ENCODE results near the gene CDYL2. TPM values are rescaled to one million over a fixed set of nuclear protein-coding genes. Genes with fewer than 3 reads are reported as not detected.

CDYL2 gene
- total and polyA plus RNA-seq, 4 donors: 0.84 to 4.1 (median 2.3) TPM

- WGBS: 93% methylated on average over 2 of the region's 2 CpGs
- Histone ChIP-seq H3K9ac (ENCODE audit: low read depth in 1 of 2, low read length in 2 of 2) (no peak overlapping the region), H3K4me3 (ENCODE audit: low read depth in 1 of 3, low read length in 3 of 3) (no peak overlapping the region), H3K27me3 (ENCODE audit: control insufficient read depth in 4 of 4, insufficient read depth in 4 of 4, low read length in 3 of 4) (no peaks in the 10 kb centered on the region), H3K4me1 (ENCODE audit: control insufficient read depth in 4 of 4, insufficient read depth in 4 of 4, low read length in 3 of 4) (peaks cover 0 to 4% (median under 1%) of the 10 kb centered on the region in 4 donors), H3K9me3 (ENCODE audit: control insufficient read depth in 4 of 4, low read length in 3 of 4) (no peaks in the 10 kb centered on the region), H3K27ac (ENCODE audit: low read depth in 1 of 2, low read length in 2 of 2) (no peak overlapping the region), H3K36me3 (ENCODE audit: control insufficient read depth in 4 of 4, insufficient read depth in 3 of 4, low read depth in 1 of 4, low read length in 3 of 4) (no peaks in the 10 kb centered on the region)
- TF ChIP-seq RXRA (IDR thresholded peaks at IDR 0.05) (no peak), TAF1 (conservative IDR thresholded peaks at IDR 0.05) (no peak), RAD21 (IDR thresholded peaks at IDR 0.05) (no peak), CTCF (IDR thresholded peaks at IDR 0.05; ENCODE audit: low read depth, low read length, missing input control) (no peak), FOXA1 (IDR thresholded peaks at IDR 0.05) (no peak), SP1 (IDR thresholded peaks at IDR 0.05) (no peak), GABPA (IDR thresholded peaks at IDR 0.05 in 1 of 2, conservative IDR thresholded peaks at IDR 0.05 in 1 of 2) (no peak), ZBTB33 (IDR thresholded peaks at IDR 0.05) (no peak), EGR1 (IDR thresholded peaks at IDR 0.05; ENCODE audit: low read depth in 2 of 2) (no peak), REST (IDR thresholded peaks at IDR 0.05) (no peak), HNF4A (conservative IDR thresholded peaks at IDR 0.05) (no peak), YY1 (IDR thresholded peaks at IDR 0.05) (no peak), NR2F2 (IDR thresholded peaks at IDR 0.05) (no peak), MAX (IDR thresholded peaks at IDR 0.05) (no peak), FOXA2 (IDR thresholded peaks at IDR 0.05) (no peak), JUND (IDR thresholded peaks at IDR 0.05) (no peak), ATF3 (IDR thresholded peaks at IDR 0.05) (no peak), HNF4G (IDR thresholded peaks at IDR 0.05) (no peak)
- no peak for DNase-seq (ENCODE audit: low spot score)
These were observed 109.4 kb downstream of the CDYL2 start for GRCh38 chr16:80695020-80695419.

Measured in liver (tissue), 9 donors.